SK-N-SH treated with all-trans-retinoic acid at 6 μM for 48 hours (cell line): ENCODE results near the gene NFASC.

Experiments used
- ATAC-seq: fragments of 200-7000 bp; cut with Tn5 transposase; 3 replicates; pipeline ENCODE4 v1.9.1; 2020; ENCODE audit warnings: mild to moderate bottlenecking, moderate library complexity
- ARNTL ChIP-seq: fragments of 450-650 bp; formaldehyde crosslinking; IDR thresholded peaks from 2 replicates; pipeline ENCODE4 v1.5.0; 2020; ENCODE audit warnings: low read depth, mild to moderate bottlenecking, moderate library complexity, borderline replicate concordance
- BACH2 ChIP-seq: fragments of 250-450 bp; sonication (Bioruptor Pico); IDR thresholded peaks from 2 replicates; pipeline ENCODE4 v1.9.0; 2021; ENCODE audit warnings: mild to moderate bottlenecking, borderline replicate concordance
- CSDC2 ChIP-seq: fragments of 250-450 bp; sonication (Bioruptor Pico); IDR thresholded peaks from 2 replicates; pipeline ENCODE4 v1.5.0; 2020; ENCODE audit warnings: mild to moderate bottlenecking, moderate library complexity
- ESRRG ChIP-seq: fragments of 250-450 bp; sonication (Bioruptor Pico); IDR thresholded peaks from 2 replicates; pipeline ENCODE4 v1.6.1; 2021; ENCODE audit warnings: mild to moderate bottlenecking
- GLIS3 ChIP-seq: fragments of 250-450 bp; sonication (Bioruptor Pico); IDR thresholded peaks from 2 replicates; pipeline ENCODE4 v1.5.0; 2020; ENCODE audit warnings: mild to moderate bottlenecking, moderate library complexity
- ISL1 ChIP-seq: fragments of 250-450 bp; sonication (Bioruptor Pico); IDR thresholded peaks from 2 replicates; pipeline ENCODE4 v2.1.2; 2022; ENCODE audit warnings: mild to moderate bottlenecking, moderate library complexity
- OSR1 ChIP-seq: fragments of 250-450 bp; sonication (Bioruptor Pico); IDR thresholded peaks from 2 replicates; pipeline ENCODE4 v1.8.0; 2022; ENCODE audit warnings: moderate library complexity, mild to moderate bottlenecking, inconsistent platforms
- PPARA ChIP-seq: fragments of 250-450 bp; sonication (Bioruptor Pico); IDR thresholded peaks from 2 replicates; pipeline ENCODE4 v1.5.0; 2020; ENCODE audit warnings: mild to moderate bottlenecking, borderline replicate concordance
- RARB ChIP-seq: fragments of 250-450 bp; sonication (Bioruptor Pico); IDR thresholded peaks from 2 replicates; pipeline ENCODE4 v1.8.0; 2021; ENCODE audit warnings: mild to moderate bottlenecking, moderate library complexity
- TCF4 ChIP-seq: fragments of 250-450 bp; sonication (Bioruptor Pico); IDR thresholded peaks from 2 replicates; pipeline ENCODE4 v1.8.0; 2021; ENCODE audit warnings: mild to moderate bottlenecking, moderate library complexity, borderline replicate concordance
- TOX ChIP-seq: fragments of 250-450 bp; sonication (Bioruptor Pico); IDR thresholded peaks from 2 replicates; pipeline ENCODE4 v1.8.0; 2021; ENCODE audit warnings: mild to moderate bottlenecking, moderate library complexity, borderline replicate concordance
- ZC3H10 ChIP-seq: fragments of 250-450 bp; sonication (Bioruptor Pico); IDR thresholded peaks from 2 replicates; pipeline ENCODE4 v1.5.1; 2021; ENCODE audit warnings: mild to moderate bottlenecking, moderate library complexity
- ZFP3 ChIP-seq: fragments of 250-450 bp; sonication (Bioruptor Pico); IDR thresholded peaks from 2 replicates; pipeline ENCODE4 v1.5.0; 2020; ENCODE audit warnings: mild to moderate bottlenecking, moderate library complexity
- ZNF565 ChIP-seq: fragments of 450-650 bp; formaldehyde crosslinking; conservative IDR thresholded peaks from 2 replicates; pipeline ENCODE4 v1.5.0; 2020; ENCODE audit warnings: low read depth, mild to moderate bottlenecking, moderate library complexity
- ZNF8 ChIP-seq: fragments of 450-650 bp; formaldehyde crosslinking; IDR thresholded peaks from 2 replicates; pipeline ENCODE4 v1.5.0; 2020; ENCODE audit warnings: mild to moderate bottlenecking, moderate library complexity
- TF ChIP-seq, protein P1 (sequence below): fragments of 250-450 bp; sonication (Bioruptor Pico); IDR thresholded peaks from 2 replicates; pipeline ENCODE4 v1.5.1; 2021; ENCODE audit warnings: mild to moderate bottlenecking, moderate library complexity
- TF ChIP-seq, protein P2 (sequence below): fragments of 250-450 bp; sonication (Bioruptor Pico); IDR thresholded peaks from 2 replicates; pipeline ENCODE4 v1.5.1; 2020; ENCODE audit warnings: low read depth, mild to moderate bottlenecking, moderate library complexity
- TF ChIP-seq, protein P3 (sequence below): fragments of 250-450 bp; sonication (Bioruptor Pico); IDR thresholded peaks from 2 replicates; pipeline ENCODE4 v1.8.0; 2020; ENCODE audit warnings: mild to moderate bottlenecking, moderate library complexity, borderline replicate concordance
- TF ChIP-seq, protein P4 (sequence below): fragments of 250-450 bp; sonication (Bioruptor Pico); IDR thresholded peaks from 2 replicates; pipeline ENCODE4 v1.8.0; 2021; ENCODE audit warnings: low read depth, mild to moderate bottlenecking, moderate library complexity, borderline replicate concordance

Gene NFASC

DNA sequence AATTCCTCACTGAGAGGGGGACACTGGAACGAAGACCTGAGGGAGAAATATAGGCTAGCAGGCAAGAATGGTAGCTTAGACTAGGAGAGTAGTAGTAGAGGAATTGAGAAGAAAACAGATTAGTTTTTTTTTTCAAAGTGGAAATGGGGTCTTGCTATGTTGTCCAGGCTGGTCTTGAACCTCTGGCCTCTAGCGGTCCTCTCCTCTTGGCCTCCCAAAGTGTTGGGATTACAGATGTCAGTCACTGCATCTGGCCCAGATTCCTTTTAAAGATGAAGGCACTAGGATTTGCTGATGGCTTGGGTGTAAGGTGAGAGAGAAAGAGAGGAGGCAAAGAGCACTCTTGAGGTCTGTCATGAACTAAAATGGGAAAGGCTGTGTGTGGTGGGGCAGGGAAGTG is 30.1 kb downstream of the NFASC start:
- TF ChIP-seq ZFP3 (CRISPR knock-in tag) = no peak
- TF ChIP-seq CSDC2 = no peak
- no peak for TF ChIP-seq ZNF565 (CRISPR knock-in tag)
- TF ChIP-seq, protein P1, sequence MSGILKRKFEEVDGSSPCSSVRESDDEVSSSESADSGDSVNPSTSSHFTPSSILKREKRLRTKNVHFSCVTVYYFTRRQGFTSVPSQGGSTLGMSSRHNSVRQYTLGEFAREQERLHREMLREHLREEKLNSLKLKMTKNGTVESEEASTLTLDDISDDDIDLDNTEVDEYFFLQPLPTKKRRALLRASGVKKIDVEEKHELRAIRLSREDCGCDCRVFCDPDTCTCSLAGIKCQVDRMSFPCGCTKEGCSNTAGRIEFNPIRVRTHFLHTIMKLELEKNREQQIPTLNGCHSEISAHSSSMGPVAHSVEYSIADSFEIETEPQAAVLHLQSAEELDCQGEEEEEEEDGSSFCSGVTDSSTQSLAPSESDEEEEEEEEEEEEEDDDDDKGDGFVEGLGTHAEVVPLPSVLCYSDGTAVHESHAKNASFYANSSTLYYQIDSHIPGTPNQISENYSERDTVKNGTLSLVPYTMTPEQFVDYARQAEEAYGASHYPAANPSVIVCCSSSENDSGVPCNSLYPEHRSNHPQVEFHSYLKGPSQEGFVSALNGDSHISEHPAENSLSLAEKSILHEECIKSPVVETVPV = no peak
- no peak for TF ChIP-seq RARB
- TF ChIP-seq, protein P2, sequence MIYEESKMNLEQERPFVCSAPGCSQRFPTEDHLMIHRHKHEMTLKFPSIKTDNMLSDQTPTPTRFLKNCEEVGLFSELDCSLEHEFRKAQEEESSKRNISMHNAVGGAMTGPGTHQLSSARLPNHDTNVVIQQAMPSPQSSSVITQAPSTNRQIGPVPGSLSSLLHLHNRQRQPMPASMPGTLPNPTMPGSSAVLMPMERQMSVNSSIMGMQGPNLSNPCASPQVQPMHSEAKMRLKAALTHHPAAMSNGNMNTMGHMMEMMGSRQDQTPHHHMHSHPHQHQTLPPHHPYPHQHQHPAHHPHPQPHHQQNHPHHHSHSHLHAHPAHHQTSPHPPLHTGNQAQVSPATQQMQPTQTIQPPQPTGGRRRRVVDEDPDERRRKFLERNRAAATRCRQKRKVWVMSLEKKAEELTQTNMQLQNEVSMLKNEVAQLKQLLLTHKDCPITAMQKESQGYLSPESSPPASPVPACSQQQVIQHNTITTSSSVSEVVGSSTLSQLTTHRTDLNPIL (CRISPR knock-in tag) = no peak
- TF ChIP-seq ISL1 (CRISPR knock-in tag) = no peak
- TF ChIP-seq ZC3H10 = no peak

DNA sequence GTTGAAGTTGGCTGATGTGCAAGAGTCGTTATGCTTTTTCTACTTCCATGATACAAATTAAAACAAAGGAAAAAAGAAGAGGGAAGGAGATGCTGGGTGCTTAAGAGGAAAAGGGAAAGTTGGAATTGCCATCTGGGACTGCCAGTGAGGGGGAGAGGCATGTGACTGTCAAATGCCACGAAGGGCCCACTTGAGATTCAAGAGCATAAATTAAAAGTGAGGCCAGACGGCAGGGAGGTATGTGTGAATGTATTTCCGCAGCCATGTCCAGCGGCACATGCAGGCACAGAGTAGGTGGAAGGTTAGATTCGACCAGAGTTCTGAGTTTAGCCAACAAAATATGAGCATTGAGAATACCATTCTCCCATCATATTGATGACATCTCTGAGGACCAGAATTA is 32.0 kb downstream of the NFASC start:
- ATAC-seq = no peak
- no peak for TF ChIP-seq RARB
- TF ChIP-seq, protein P2 (CRISPR knock-in tag) = no peak
- TF ChIP-seq PPARA (CRISPR knock-in tag) = no peak
- TF ChIP-seq, protein P3, sequence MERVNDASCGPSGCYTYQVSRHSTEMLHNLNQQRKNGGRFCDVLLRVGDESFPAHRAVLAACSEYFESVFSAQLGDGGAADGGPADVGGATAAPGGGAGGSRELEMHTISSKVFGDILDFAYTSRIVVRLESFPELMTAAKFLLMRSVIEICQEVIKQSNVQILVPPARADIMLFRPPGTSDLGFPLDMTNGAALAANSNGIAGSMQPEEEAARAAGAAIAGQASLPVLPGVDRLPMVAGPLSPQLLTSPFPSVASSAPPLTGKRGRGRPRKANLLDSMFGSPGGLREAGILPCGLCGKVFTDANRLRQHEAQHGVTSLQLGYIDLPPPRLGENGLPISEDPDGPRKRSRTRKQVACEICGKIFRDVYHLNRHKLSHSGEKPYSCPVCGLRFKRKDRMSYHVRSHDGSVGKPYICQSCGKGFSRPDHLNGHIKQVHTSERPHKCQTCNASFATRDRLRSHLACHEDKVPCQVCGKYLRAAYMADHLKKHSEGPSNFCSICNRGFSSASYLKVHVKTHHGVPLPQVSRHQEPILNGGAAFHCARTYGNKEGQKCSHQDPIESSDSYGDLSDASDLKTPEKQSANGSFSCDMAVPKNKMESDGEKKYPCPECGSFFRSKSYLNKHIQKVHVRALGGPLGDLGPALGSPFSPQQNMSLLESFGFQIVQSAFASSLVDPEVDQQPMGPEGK (CRISPR knock-in tag) = no peak
- TF ChIP-seq ZNF8 (CRISPR knock-in tag) = no peak
- no peak for TF ChIP-seq TOX (CRISPR knock-in tag)
- no peak for TF ChIP-seq CSDC2
- TF ChIP-seq ZNF565 (CRISPR knock-in tag) = no peak

More for the DNA sequence above, 30.1 kb downstream of the NFASC start:
- ATAC-seq = no peak

DNA sequence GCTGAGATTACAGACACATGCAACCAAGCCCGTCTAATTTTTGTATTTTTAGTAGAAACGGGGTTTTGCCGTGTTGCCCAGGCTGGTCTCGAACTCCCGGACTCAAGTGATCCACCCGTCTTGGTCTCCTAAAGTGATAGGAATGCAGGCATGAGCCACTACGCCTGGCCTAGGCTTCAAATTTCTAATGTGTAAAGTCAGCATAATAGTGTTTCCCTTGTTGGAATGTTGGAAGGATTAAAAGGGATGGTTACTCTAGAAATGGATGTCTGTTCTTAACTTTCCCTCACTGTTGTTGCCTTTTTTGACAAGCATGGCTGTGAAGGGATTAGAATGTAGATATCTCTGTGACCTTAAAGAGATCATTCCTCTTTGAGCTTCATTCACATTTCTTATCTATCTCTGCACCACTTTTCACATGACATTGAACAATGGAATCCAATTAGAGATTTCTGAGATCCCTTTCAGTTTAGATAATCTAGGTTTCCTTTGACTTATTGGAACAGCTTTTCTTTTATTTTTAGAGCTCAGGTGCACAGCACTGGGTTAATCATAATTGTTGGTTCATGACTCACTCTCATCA is 33.7 kb downstream of the NFASC start:
- TF ChIP-seq CSDC2 (no peak), GLIS3 (CRISPR knock-in tag) (no peak), PPARA (CRISPR knock-in tag) (no peak), ARNTL (no peak), ESRRG (no peak), ZFP3 (CRISPR knock-in tag) (no peak), BACH2 (no peak)
- TF ChIP-seq, protein P1 = no peak
- ATAC-seq = no peak

DNA sequence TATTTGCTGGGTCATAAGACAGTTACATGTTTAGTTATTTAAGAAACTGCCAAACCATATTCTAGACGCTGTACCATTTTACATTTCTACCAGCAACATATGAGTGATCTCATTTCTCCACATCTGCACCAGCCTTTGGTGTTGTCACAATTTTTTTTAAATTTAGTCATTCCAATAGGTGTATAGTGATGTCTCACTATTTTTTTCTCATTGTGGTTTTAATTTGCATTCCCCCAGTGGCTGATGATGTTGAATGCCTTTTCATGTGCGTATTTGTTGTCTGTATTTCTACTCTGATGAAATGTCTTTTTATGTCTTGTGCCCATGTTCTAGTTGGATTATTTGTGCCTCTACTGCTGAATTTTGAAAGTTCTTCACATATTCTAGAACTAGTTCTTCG is 38.4 kb downstream of the NFASC start:
- no peak for ATAC-seq
- TF ChIP-seq ZC3H10 (no peak), ZNF8 (CRISPR knock-in tag) (no peak), ARNTL (no peak), OSR1 (CRISPR knock-in tag) (no peak), ZFP3 (CRISPR knock-in tag) (no peak), TCF4 (CRISPR knock-in tag) (no peak)
- TF ChIP-seq, protein P4, sequence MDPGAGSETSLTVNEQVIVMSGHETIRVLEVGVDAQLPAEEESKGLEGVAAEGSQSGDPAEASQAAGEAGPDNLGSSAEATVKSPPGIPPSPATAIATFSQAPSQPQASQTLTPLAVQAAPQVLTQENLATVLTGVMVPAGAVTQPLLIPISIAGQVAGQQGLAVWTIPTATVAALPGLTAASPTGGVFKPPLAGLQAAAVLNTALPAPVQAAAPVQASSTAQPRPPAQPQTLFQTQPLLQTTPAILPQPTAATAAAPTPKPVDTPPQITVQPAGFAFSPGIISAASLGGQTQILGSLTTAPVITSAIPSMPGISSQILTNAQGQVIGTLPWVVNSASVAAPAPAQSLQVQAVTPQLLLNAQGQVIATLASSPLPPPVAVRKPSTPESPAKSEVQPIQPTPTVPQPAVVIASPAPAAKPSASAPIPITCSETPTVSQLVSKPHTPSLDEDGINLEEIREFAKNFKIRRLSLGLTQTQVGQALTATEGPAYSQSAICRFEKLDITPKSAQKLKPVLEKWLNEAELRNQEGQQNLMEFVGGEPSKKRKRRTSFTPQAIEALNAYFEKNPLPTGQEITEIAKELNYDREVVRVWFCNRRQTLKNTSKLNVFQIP (CRISPR knock-in tag) = no peak
